Large intestine (tissue), 3 donors: ENCODE results near the gene KRTDAP. TPM values are rescaled to one million over a fixed set of nuclear protein-coding genes. Genes with fewer than 3 reads are reported as not detected.
A peak's percentile ranks its signal among the peaks of the same experiment; 100 is the strongest.

ENCODE experiments used
- DNase-seq, 2 donors: peaks; one replicate each; pipeline versions ENCODE4 v3.0.0 to v3.0.0-alpha.2; 2013
- H3K27ac ChIP-seq: one replicate; pipeline ENCODE4 v1.5.1; 2013; ENCODE audit warnings: low read length
- H3K27me3 ChIP-seq: 2 replicates; pipeline ENCODE4 v1.6.1; 2013; ENCODE audit warnings: low read length; ENCODE audit not compliant: control insufficient read depth, insufficient read depth
- H3K36me3 ChIP-seq: 2 replicates; pipeline ENCODE4 v1.6.1; 2013; ENCODE audit warnings: low read length; ENCODE audit not compliant: control insufficient read depth, insufficient read depth
- H3K4me1 ChIP-seq: one replicate; pipeline ENCODE4 v1.6.1; 2013; ENCODE audit warnings: low read length; ENCODE audit not compliant: control insufficient read depth, insufficient read depth
- H3K4me3 ChIP-seq: one replicate; pipeline ENCODE4 v1.5.1; 2013; ENCODE audit warnings: low read length
- H3K9me3 ChIP-seq: one replicate; pipeline ENCODE4 v1.6.1; 2013; ENCODE audit warnings: mild to moderate bottlenecking, low read depth, low read length, moderate library complexity; ENCODE audit not compliant: control insufficient read depth
- WGBS: methylation state at CpG from one replicate; pipeline ENCODE4 v1.1.5; 2013; ENCODE audit warnings: low lambda C conversion rate; ENCODE audit not compliant: insufficient coverage; 5-methylcytosine and 5-hydroxymethylcytosine counted together
- polyA plus RNA-seq: library from polyadenylated mRNA; unstranded; fragments of 120-200 nt; gene quantifications from one replicate; pipeline ENCODE4 v1.2.1, GENCODE V29; 2013

Gene KRTDAP
- polyA plus RNA-seq, 1 donor = 0.40 TPM

DNA sequence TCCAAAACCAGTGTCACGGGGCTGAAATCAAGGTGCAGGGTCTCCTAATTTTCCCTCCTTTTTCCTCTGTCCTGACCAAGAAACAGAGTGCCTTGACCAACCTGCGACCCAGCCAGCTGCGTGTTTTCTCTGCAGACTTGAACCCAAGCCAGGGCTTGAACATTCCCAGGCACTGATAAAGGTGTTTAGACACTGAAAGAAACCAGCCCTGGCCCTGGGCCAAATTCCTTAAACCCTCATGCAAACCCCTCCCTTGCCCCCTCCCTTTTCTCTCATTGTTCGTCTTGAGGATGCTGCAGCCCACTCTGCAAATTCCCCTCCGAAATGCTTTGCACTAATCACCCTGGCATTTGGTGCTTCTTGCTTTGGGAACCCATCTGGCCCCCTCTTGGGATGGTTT, 51.7 kb downstream of the KRTDAP start:
- no peak overlapping the region for H3K4me3 ChIP-seq
- H3K27me3 ChIP-seq = no peaks in the 10 kb centered on the region
- H3K9me3 ChIP-seq = no peaks in the 10 kb centered on the region
- no peak overlapping the region for H3K27ac ChIP-seq
- WGBS = no CpG with 5 or more reads among the region's 5 CpGs
- peaks cover 35% of the 10 kb centered on the region for H3K4me1 ChIP-seq
- no peaks in the 10 kb centered on the region for H3K36me3 ChIP-seq
- no peak for DNase-seq

DNA sequence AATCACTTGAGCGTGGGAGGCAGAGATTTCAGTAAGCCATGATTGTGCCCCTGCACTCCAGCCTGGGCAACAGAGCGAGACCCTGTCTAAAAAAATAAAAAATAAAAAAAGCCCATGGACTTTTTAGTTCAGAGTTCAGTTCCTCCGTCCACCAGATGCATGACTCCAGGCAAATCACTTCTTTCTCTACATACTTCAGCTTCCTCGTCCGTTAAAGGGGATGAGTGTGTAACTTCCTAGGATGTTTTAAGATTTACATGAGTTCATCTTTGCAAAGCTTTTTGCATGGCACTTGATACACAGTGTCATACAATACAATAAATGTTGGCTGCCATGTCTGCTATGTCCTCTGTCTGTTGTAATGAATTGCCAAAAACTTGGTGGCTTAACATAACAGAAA, 52.2 kb downstream of the KRTDAP start:
- H3K9me3 ChIP-seq = no peaks in the 10 kb centered on the region
- no CpG with 5 or more reads among the region's 5 CpGs for WGBS
- peaks cover 39% of the 10 kb centered on the region for H3K4me1 ChIP-seq
- no peaks in the 10 kb centered on the region for H3K27me3 ChIP-seq
- no peak overlapping the region for H3K4me3 ChIP-seq
- no peak overlapping the region for H3K27ac ChIP-seq
- no peaks in the 10 kb centered on the region for H3K36me3 ChIP-seq
- no peak for DNase-seq

DNA sequence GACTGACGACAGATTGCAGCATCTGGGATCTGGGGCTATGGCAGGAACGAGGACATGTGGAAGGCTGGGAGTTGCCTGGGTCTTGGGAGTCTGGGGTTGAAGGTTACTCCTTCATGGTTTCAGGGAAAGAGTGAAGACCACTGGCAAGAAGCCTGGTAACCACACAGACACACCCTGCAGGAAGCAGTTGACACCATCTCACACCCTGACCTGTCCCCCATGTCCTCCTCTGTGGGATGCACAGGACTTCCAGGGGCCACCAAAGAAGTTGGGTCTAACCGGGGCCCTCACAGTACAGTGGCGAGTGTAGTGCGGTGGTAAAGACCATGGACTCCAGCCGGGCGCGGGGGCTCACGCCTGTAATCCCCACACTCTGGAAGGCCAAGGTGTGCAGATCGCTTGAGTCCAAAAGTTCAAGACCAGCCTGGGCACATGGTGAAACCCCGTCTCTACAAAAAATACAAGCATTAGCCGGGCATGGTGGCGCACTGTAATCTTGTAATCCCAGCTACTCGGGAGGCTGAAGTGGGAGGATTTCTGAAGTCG, 52.8 kb downstream of the KRTDAP start:
- no peaks in the 10 kb centered on the region for H3K27me3 ChIP-seq
- no peak overlapping the region for H3K4me3 ChIP-seq
- no peak for DNase-seq
- H3K27ac ChIP-seq = peak overlapping the region; percentile 58
- no CpG with 5 or more reads among the region's 15 CpGs for WGBS
- H3K9me3 ChIP-seq = no peaks in the 10 kb centered on the region
- H3K4me1 ChIP-seq = peaks cover 40% of the 10 kb centered on the region
- H3K36me3 ChIP-seq = no peaks in the 10 kb centered on the region

Other genes with a start within 250 kb of the KRTDAP start
- 99.1 TPM for gene LSR, start 241.5 kb downstream of the KRTDAP start, polyA plus RNA-seq
- gene USF2, start 221.5 kb downstream of the KRTDAP start, polyA plus RNA-seq = 121 TPM
- gene HAMP, start 207.9 kb downstream of the KRTDAP start, polyA plus RNA-seq = 1.4 TPM
- gene MAG, start 198.3 kb downstream of the KRTDAP start, polyA plus RNA-seq = 0.37 TPM
- gene CD22, start 161.3 kb downstream of the KRTDAP start, polyA plus RNA-seq = 2.2 TPM
- 1.8 TPM for gene FFAR1, start 142.6 kb downstream of the KRTDAP start, polyA plus RNA-seq
- 0.79 TPM for gene FFAR3, start 132.0 kb downstream of the KRTDAP start, polyA plus RNA-seq
- gene GPR42, start 119.4 kb downstream of the KRTDAP start, polyA plus RNA-seq = 0.22 TPM
- 3.1 TPM for gene FFAR2, start 42.2 kb downstream of the KRTDAP start, polyA plus RNA-seq
- 36.0 TPM for gene DMKN, start 23.2 kb upstream of the KRTDAP start, polyA plus RNA-seq
- not detected for gene SBSN, start 37.8 kb upstream of the KRTDAP start, polyA plus RNA-seq
- not detected for gene GAPDHS, start 43.0 kb upstream of the KRTDAP start, polyA plus RNA-seq
- 89.6 TPM for gene TMEM147, start 55.2 kb upstream of the KRTDAP start, polyA plus RNA-seq
- not detected for gene ATP4A, start 73.2 kb upstream of the KRTDAP start, polyA plus RNA-seq
- not detected for gene PMIS2, start 95.7 kb upstream of the KRTDAP start, polyA plus RNA-seq
- gene HAUS5, start 122.3 kb upstream of the KRTDAP start, polyA plus RNA-seq = 13.3 TPM
- gene RBM42, start 138.6 kb upstream of the KRTDAP start, polyA plus RNA-seq = 56.9 TPM
- 1.5 TPM for gene ETV2, start 151.3 kb upstream of the KRTDAP start, polyA plus RNA-seq
- 356 TPM for gene COX6B1, start 157.9 kb upstream of the KRTDAP start, polyA plus RNA-seq
- gene UPK1A, start 176.1 kb upstream of the KRTDAP start, polyA plus RNA-seq = 0.04 TPM
- gene ZBTB32, start 214.1 kb upstream of the KRTDAP start, polyA plus RNA-seq = 0.51 TPM
- gene KMT2B, start 227.5 kb upstream of the KRTDAP start, polyA plus RNA-seq = 33.2 TPM